HepG2 (cell line): ENCODE results near the gene KCNJ4. TPM values are rescaled to one million over a fixed set of nuclear protein-coding genes. Genes with fewer than 3 reads are reported as not detected.
A peak's percentile ranks its signal among the peaks of the same experiment; 100 is the strongest.

Experiments used
- ATAC-seq: fragments of 200-7000 bp; cut with Tn5 transposase; 3 replicates; pipeline ENCODE4 v1.9.1; 2020; ENCODE audit warnings: mild to moderate bottlenecking, moderate library complexity
- BruUV-seq: library from RNA; stranded (reverse); fragments of 400-500 nt; replicated peaks from 2 replicates; lab custom pipeline; 2021; lab: Mats Ljungman, UMichigan
- CTCF ChIA-PET: fragments of 300-600 bp; formaldehyde crosslinking; extraction: SDS; loops from one replicate; lab custom pipeline; 2021; ENCODE audit warnings: low total read pairs, inconsistent platforms, low intra/inter-chr PET ratio; lab: Yijun Ruan, JAX
- POLR2A ChIA-PET: fragments of 350-600 bp; sonication (Branson Sonifier 250); formaldehyde crosslinking; loops from one replicate; lab custom pipeline; 2020; ENCODE audit warnings: antibody characterized with exemption, inconsistent platforms; lab: Yijun Ruan, JAX
- DNase-seq: peaks from one replicate; pipeline ENCODE4 v3.0.0-alpha.2; 2015; ENCODE audit warnings: low spot score
- FAIRE-seq: peaks from 3 replicates; lab custom pipeline; 2011; peaks lifted over from hg19 to GRCh38; lab: Jason Lieb, UNC
- H2AFZ ChIP-seq: one replicate; pipeline ENCODE4 v1.6.1; 2011; ENCODE audit warnings: low read length, inconsistent platforms
- H3K27ac ChIP-seq: fragments of 300-600 bp; 3 replicates; pipeline ENCODE4 v1.8.0; 2011; ENCODE audit warnings: mixed run types, mild to moderate bottlenecking, mixed read lengths, low read length, inconsistent platforms; ENCODE audit not compliant: insufficient read depth; ENCODE audit errors: extremely low read length
- H3K27me3 ChIP-seq, 2 experiments: fragments of 200-600 bp in 1 of 2; 2 replicates in 1 of 2; 3 replicates in 1 of 2; pipeline versions ENCODE4 v1.6.0 to v1.8.0; 2011; ENCODE audit warnings: low read length in 2 of 2, mild to moderate bottlenecking in 2 of 2, moderate library complexity in 2 of 2, inconsistent platforms in 1 of 2; ENCODE audit not compliant: insufficient read depth in 2 of 2, control insufficient read depth in 1 of 2
- H3K36me3 ChIP-seq, 2 experiments: fragments of 200-600 bp in 1 of 2; replicated peaks in 1 of 2; 2 replicates in 1 of 2; 3 replicates in 1 of 2; pipeline versions ENCODE4 v1.5.1 to v1.8.0; 2011; ENCODE audit warnings: low read length in 2 of 2, inconsistent platforms in 1 of 2; ENCODE audit not compliant: insufficient read depth in 2 of 2, control insufficient read depth in 1 of 2
- H3K4me1 ChIP-seq: 2 replicates; pipeline ENCODE4 v1.5.1; 2012; ENCODE audit warnings: low read length, inconsistent platforms; ENCODE audit not compliant: insufficient read depth
- H3K4me2 ChIP-seq: 2 replicates; pipeline ENCODE4 v1.6.0; 2011; ENCODE audit warnings: low read depth, low read length, inconsistent platforms
- H3K4me3 ChIP-seq, 3 experiments: fragments of 200-600 bp in 1 of 3; sonication (generic), shearing (Covaris generic) in 1 of 3; replicated peaks in 1 of 3; 2 replicates each; pipeline ENCODE4 v1.5.1; 2011 to 2016; ENCODE audit warnings: low read length in 3 of 3, inconsistent platforms in 2 of 3, low read depth in 2 of 3, mild to moderate bottlenecking in 2 of 3, control low read depth in 1 of 3, mixed read lengths in 1 of 3; ENCODE audit not compliant: insufficient read depth in 1 of 3
- H3K79me2 ChIP-seq: one replicate; pipeline ENCODE4 v1.6.1; 2011; ENCODE audit warnings: low read length, inconsistent platforms; ENCODE audit not compliant: insufficient read depth
- H3K9ac ChIP-seq: 2 replicates; pipeline ENCODE4 v1.6.0; 2011; ENCODE audit warnings: mild to moderate bottlenecking, low read depth, low read length, inconsistent platforms; ENCODE audit not compliant: insufficient read depth
- H3K9me3 ChIP-seq: 2 replicates; pipeline ENCODE4 v1.5.1; 2012; ENCODE audit warnings: mild to moderate bottlenecking, low read length
- H4K20me1 ChIP-seq: 2 replicates; pipeline ENCODE4 v1.6.0; 2011; ENCODE audit warnings: inconsistent platforms, mild to moderate bottlenecking, low read length, moderate library complexity; ENCODE audit not compliant: insufficient read depth
- ELF1 ChIP-seq: sonication (generic); formaldehyde crosslinking; IDR thresholded peaks from 2 replicates; pipeline ENCODE4 v1.4.0; 2020; ENCODE audit warnings: missing genetic modification reagents
- GPN1 ChIP-seq: sonication (generic); formaldehyde crosslinking; IDR thresholded peaks from 2 replicates; pipeline ENCODE4 v1.5.1; 2020; ENCODE audit warnings: missing genetic modification reagents, borderline replicate concordance
- MEIS2 ChIP-seq: sonication (generic); formaldehyde crosslinking; IDR thresholded peaks from 2 replicates; pipeline ENCODE4 v1.9.0; 2021; ENCODE audit warnings: mild to moderate bottlenecking, missing genetic modification reagents
- POLR2G ChIP-seq: fragments of 200-400 bp; formaldehyde crosslinking; IDR thresholded peaks from 2 replicates; pipeline ENCODE4 v1.6.1; 2018; ENCODE audit warnings: mild to moderate bottlenecking, low read depth, low read length, moderate library complexity
- RBFOX2 ChIP-seq: fragments of 200-400 bp; formaldehyde crosslinking; IDR thresholded peaks from 2 replicates; pipeline ENCODE4 v1.6.1; 2017; ENCODE audit warnings: low read depth, mild to moderate bottlenecking, low read length
- TCF12 ChIP-seq, 2 experiments: fragments of 450-650 bp in 1 of 2; sonication (generic) in 1 of 2; formaldehyde crosslinking in 1 of 2; IDR thresholded peaks; 2 replicates each; pipeline versions ENCODE4 v1.6.1 to v1.8.0; 2017 to 2022; ENCODE audit warnings: antibody characterized with exemption in 1 of 2, mild to moderate bottlenecking in 1 of 2, missing genetic modification reagents in 1 of 2, moderate library complexity in 1 of 2
- ZMYM3 ChIP-seq: sonication (generic); formaldehyde crosslinking; IDR thresholded peaks from 2 replicates; pipeline ENCODE4 v1.5.1; 2020; ENCODE audit warnings: mild to moderate bottlenecking, missing genetic modification reagents
- ZNF460 ChIP-seq: sonication (generic); formaldehyde crosslinking; IDR thresholded peaks from 2 replicates; pipeline ENCODE4 v1.5.1; 2020; ENCODE audit warnings: missing genetic modification reagents, mild to moderate bottlenecking, borderline replicate concordance
- ZNF562 ChIP-seq: sonication (generic); formaldehyde crosslinking; IDR thresholded peaks from 2 replicates; pipeline ENCODE4 v1.8.0; 2022; ENCODE audit warnings: missing genetic modification reagents, borderline replicate concordance
- ZNF572 ChIP-seq: sonication (generic); formaldehyde crosslinking; IDR thresholded peaks from 2 replicates; pipeline ENCODE4 v1.5.1; 2020; ENCODE audit warnings: mild to moderate bottlenecking, missing genetic modification reagents
- ZNF629 ChIP-seq: sonication (generic); formaldehyde crosslinking; conservative IDR thresholded peaks from 2 replicates; pipeline ENCODE4 v1.5.0; 2020; ENCODE audit warnings: missing genetic modification reagents
- ZNF780A ChIP-seq: sonication (generic); formaldehyde crosslinking; IDR thresholded peaks from 2 replicates; pipeline ENCODE4 v1.8.0; 2022; ENCODE audit warnings: mild to moderate bottlenecking, missing genetic modification reagents, moderate library complexity
- ZSCAN12 ChIP-seq: sonication (generic); formaldehyde crosslinking; IDR thresholded peaks from 2 replicates; pipeline ENCODE4 v1.9.0; 2021; ENCODE audit warnings: mild to moderate bottlenecking, missing genetic modification reagents
- WGBS: methylation state at CpG from one replicate; pipeline ENCODE4 v1.1.6; 2017; ENCODE audit warnings: low lambda C conversion rate; 5-methylcytosine and 5-hydroxymethylcytosine counted together
- in situ Hi-C: cut with HindIII; loops from 2 replicates; pipeline ENCODE4 v1.10.0; 2017; ENCODE audit warnings: low pct_unique_long_range_greater_than_20kb; ENCODE audit not compliant: extremely low pct_ligation_motif_present
- intact Hi-C: fragments of 100-400 bp; cut with micrococcal nuclease; formaldehyde crosslinking; loops from one replicate; pipeline ENCODE4 v1.10.0; 2022; ENCODE audit not compliant: unreplicated experiment
- polyA plus RNA-seq, 8 experiments: library from polyadenylated mRNA; depleted of rRNA in 3 of 8; stranded (reverse) in 7 of 8; unstranded in 1 of 8; fragments of >200 nt; fragmentation: Illumina TruSeq in 4 of 8; extraction: Trizol in 4 of 8; gene quantifications; 2 replicates each; pipeline versions ENCODE4 v1.2.1 to v1.2.3, GENCODE V29; 2011 to 2016; ENCODE audit warnings: low read depth in 4 of 8, missing spikeins in 1 of 8, mixed read lengths in 1 of 8; ENCODE audit not compliant: insufficient read depth in 1 of 8
- total RNA-seq, 5 experiments: library from RNA; depleted of rRNA; stranded (reverse); fragments of >200 nt; fragmentation: Illumina TruSeq; extraction: Trizol; gene quantifications; 2 replicates each; pipeline ENCODE4 v1.2.3, GENCODE V29; 2016; ENCODE audit warnings: low read depth in 1 of 5
- TF ChIP-seq, protein P1 (sequence below): sonication (generic); formaldehyde crosslinking; IDR thresholded peaks from 2 replicates; pipeline ENCODE4 v1.4.0; 2020; ENCODE audit warnings: mild to moderate bottlenecking, missing genetic modification reagents
- TF ChIP-seq, protein P2 (sequence below): sonication (generic); formaldehyde crosslinking; IDR thresholded peaks from 2 replicates; pipeline ENCODE4 v1.4.0; 2020; ENCODE audit warnings: missing genetic modification reagents

The KCNJ4 gene
- total and polyA plus RNA-seq, 2 of the 13 experiments (the other 11 are each of a cell fraction or from before 2014, with no cell fraction given), result not detected

DNA sequence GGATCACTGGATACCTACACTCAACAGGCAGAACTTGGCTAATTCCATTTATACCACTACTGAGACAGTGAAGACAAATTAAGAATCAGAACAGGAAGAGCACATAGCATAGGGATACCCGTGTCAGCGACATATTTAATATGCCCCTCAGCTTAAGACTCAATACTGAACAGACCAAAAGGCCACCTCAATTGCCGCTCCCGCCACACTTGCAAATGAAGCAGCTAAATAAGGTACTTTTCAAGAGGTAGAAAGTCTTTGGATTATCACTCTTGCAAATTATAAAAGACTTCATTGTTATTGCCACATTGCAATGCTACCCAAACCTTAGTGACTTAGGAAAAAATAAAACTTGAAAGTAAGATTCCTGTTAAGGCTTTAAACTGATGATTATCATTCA, 48.0 kb upstream of the KCNJ4 start:
- DNase-seq (no peak), ATAC-seq (no peak), FAIRE-seq (no peak)
- H3K4me3 ChIP-seq, result peak overlapping the region in 2 of 3 experiments; percentile 93 to 96; a peak in 4 of 6 replicates
- CTCF ChIA-PET, result no interaction called here
- H3K9me3 ChIP-seq, result no peaks in the 10 kb centered on the region
- WGBS, result 83% methylated on average over 4 of the region's 4 CpGs
- no peak overlapping the region for H3K9ac ChIP-seq
- H3K79me2 ChIP-seq, result peaks cover 70% of the 10 kb centered on the region
- H3K27me3 ChIP-seq, result no peaks in the 10 kb centered on the region; a peak in 1 of 5 replicates
- intact Hi-C loops, result no loop called here
- POLR2A ChIA-PET, result interaction anchor here (2.8 kb wide), 1 partner anchor 12 kb away, joined by 16 read pairs; no protein-coding TSS in a partner anchor
- H3K4me1 ChIP-seq, result peaks cover 64% of the 10 kb centered on the region
- peaks cover 46% of the 10 kb centered on the region for H4K20me1 ChIP-seq
- no peak overlapping the region for H3K27ac ChIP-seq
- TF ChIP-seq GPN1, result no peak
- TF ChIP-seq ELF1, result no peak
- TF ChIP-seq POLR2G, result 0 out of 2 replicates have a peak, but pooled peaks have one; percentile 16
- TF ChIP-seq MEIS2 (CRISPR knock-in tag), result no peak
- TF ChIP-seq, all 625 proteins: peak for 1
- Histone ChIP-seq H3K4me2 (peak overlapping the region; percentile 93), H2AFZ (no peak overlapping the region), H3K36me3 (peaks cover 13 to 41% of the 10 kb centered on the region in 2 experiments)
- in situ Hi-C loops, result no loop called here
- no TSS peak for BruUV-seq

GRCh38 chr22:38501797-38502672, 47.0 kb upstream of the KCNJ4 start:
- in situ Hi-C loops (no loop called here), intact Hi-C loops (no loop called here)
- ChIA-PET POLR2A (interaction anchor here (1.0 to 2.8 kb wide), 2 partner anchors 11 to 56 kb away, joined by 3 to 16 read pairs; no protein-coding TSS in a partner anchor), CTCF (no interaction called here)
- DNase-seq, result no peak
- ATAC-seq, result no peak
- H3K27me3 ChIP-seq, result no peaks in the 10 kb centered on the region; a peak in 1 of 5 replicates
- no peak overlapping the region for H3K27ac ChIP-seq
- H3K36me3 ChIP-seq, result peaks cover 13 to 51% of the 10 kb centered on the region in 2 experiments
- H3K4me2 ChIP-seq, result peak overlapping the region; percentile 93
- WGBS, result 92% methylated on average over 10 of the region's 10 CpGs
- H3K9ac ChIP-seq, result no peak overlapping the region
- peaks cover 46% of the 10 kb centered on the region for H4K20me1 ChIP-seq
- no peak overlapping the region; a peak in 1 of 6 replicates for H3K4me3 ChIP-seq
- peaks cover 55% of the 10 kb centered on the region for H3K4me1 ChIP-seq
- H3K9me3 ChIP-seq, result no peaks in the 10 kb centered on the region
- H3K79me2 ChIP-seq, result peaks cover 73% of the 10 kb centered on the region
- H2AFZ ChIP-seq, result no peak overlapping the region
- no TSS peak for BruUV-seq
- no peak for FAIRE-seq
- TF ChIP-seq ZNF780A (CRISPR knock-in tag) (no peak), ZNF562 (CRISPR knock-in tag) (no peak), ZNF460 (peak; percentile 68), ZNF572 (no peak), ZNF629 (CRISPR knock-in tag) (peak; percentile 56), RBFOX2 (peak; percentile 53; the same call in 1 of the 2 replicates), ZMYM3 (peak; percentile 45; the same call in 1 of the 2 replicates), ZSCAN12 (CRISPR knock-in tag) (no peak), TCF12 (IDR thresholded peaks at IDR 0.05) (no peak), TCF12 (CRISPR knock-in tag; IDR thresholded peaks at IDR 0.05) (no peak)
- TF ChIP-seq, protein P1, sequence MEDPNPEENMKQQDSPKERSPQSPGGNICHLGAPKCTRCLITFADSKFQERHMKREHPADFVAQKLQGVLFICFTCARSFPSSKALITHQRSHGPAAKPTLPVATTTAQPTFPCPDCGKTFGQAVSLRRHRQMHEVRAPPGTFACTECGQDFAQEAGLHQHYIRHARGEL (CRISPR knock-in tag), result no peak
- TF ChIP-seq, protein P2, sequence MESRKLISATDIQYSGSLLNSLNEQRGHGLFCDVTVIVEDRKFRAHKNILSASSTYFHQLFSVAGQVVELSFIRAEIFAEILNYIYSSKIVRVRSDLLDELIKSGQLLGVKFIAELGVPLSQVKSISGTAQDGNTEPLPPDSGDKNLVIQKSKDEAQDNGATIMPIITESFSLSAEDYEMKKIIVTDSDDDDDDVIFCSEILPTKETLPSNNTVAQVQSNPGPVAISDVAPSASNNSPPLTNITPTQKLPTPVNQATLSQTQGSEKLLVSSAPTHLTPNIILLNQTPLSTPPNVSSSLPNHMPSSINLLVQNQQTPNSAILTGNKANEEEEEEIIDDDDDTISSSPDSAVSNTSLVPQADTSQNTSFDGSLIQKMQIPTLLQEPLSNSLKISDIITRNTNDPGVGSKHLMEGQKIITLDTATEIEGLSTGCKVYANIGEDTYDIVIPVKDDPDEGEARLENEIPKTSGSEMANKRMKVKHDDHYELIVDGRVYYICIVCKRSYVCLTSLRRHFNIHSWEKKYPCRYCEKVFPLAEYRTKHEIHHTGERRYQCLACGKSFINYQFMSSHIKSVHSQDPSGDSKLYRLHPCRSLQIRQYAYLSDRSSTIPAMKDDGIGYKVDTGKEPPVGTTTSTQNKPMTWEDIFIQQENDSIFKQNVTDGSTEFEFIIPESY, result 0 out of 2 replicates have a peak, but pooled peaks have one; percentile 21
